ENCODE data around the gene SERPINB7. TPM values are rescaled to one million over a fixed set of nuclear protein-coding genes. Genes with fewer than 3 reads are reported as not detected.
"Not testable (repeated sequence)": the region's sequence is repeated elsewhere in the genome, so short reads cannot be mapped to it uniquely, and the experiment has no call there.

Gene SERPINB7
- not detected in 2 replicates for total RNA-seq

DNA sequence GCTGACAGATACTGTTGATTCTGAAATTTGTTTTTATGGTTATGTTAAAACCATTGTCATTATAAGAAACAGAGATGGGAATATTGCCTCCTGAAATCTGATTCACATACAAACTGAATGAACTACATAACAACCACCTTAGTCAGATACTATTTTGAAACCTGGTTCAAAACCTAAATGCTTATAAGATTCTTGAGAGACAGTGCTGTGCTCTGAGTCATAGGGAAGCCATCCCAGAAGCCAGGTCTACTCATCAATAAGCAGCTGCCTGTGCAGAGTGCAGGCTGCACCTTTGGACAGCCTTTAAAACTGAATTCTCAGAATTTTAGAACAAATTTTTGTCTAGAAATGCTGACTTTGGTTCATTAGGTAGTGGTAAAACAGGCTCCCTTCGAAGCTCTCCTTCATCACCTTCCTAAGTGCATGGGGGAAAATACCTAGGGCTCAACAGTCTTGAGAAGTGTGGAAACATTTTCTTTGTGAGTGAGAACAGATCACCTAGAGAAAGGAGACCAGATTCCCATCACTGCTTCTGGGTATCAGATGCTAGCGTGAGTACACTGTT, at the start of gene SERPINB7:
TSS of gene SERPINB7 (plus strand) at position 253 of the 565 bp plus-strand sequence. CDS start 6,955 bp downstream, outside the sequence.
- H3K27me3 Mint-ChIP-seq (ENCODE audit: insufficient read depth): peaks cover under 1% of the 10 kb centered on the region
- intact Hi-C loops (cut with micrococcal nuclease): no loop called here
- no peak for DNase-seq (ENCODE audit: low spot score)
- no peaks in the 10 kb centered on the region for H3K36me3 Mint-ChIP-seq (ENCODE audit: low read depth)
- H3K9me3 Mint-ChIP-seq: no peaks in the 10 kb centered on the region
- H3K27ac Mint-ChIP-seq: no peak within 1 kb of the TSS
- no peak within 1 kb of the TSS for H3K4me3 Mint-ChIP-seq
- no peaks in the 10 kb centered on the region for H3K4me1 Mint-ChIP-seq (ENCODE audit: low read depth)

DNA sequence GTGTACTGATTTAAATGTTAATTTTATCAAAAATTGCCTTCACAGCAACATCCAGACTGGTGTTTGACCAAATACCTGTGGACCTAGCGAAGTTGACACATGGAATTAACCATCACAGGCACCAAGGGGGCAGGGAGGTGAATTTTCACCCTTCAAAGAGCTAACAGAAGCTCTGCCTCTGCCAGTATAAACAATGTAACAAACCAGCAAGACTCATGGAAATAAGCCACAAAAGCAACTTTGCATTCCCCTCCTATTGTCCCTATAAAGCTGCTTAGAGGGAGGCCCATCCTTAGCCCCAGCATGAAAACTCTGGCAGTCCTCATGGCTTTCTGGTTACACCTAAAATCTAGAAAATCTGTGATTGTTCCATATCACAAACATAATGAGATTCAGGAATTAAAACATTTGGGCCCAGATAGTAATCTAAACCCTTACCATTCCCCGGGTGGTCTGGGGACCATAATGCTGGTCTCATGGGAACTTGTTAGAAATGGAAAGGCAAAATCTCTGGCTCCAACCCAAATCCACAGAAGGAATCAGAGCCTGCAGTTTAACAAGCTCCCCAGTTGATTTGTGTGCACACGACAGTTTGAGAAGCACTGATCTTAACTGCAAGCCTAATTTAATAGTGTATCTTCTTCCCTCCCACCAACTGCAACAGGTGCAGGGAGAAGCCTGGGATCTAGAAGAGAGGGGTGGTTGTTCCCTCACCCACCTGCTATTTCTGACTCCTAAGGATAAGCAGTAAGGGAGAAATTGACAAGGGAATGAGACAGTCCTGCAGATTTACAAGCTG, 49.3 kb upstream of the SERPINB7 start:
- Mint-ChIP-seq H3K27ac (no peak overlapping the region), H3K4me1 (ENCODE audit: low read depth) (no peaks in the 10 kb centered on the region), H3K4me3 (no peak overlapping the region), H3K27me3 (ENCODE audit: insufficient read depth) (no peaks in the 10 kb centered on the region), H3K36me3 (ENCODE audit: low read depth) (no peaks in the 10 kb centered on the region), H3K9me3 (no peaks in the 10 kb centered on the region)
- DNase-seq (ENCODE audit: low spot score): no peak
- intact Hi-C loops (cut with micrococcal nuclease): no loop called here

DNA sequence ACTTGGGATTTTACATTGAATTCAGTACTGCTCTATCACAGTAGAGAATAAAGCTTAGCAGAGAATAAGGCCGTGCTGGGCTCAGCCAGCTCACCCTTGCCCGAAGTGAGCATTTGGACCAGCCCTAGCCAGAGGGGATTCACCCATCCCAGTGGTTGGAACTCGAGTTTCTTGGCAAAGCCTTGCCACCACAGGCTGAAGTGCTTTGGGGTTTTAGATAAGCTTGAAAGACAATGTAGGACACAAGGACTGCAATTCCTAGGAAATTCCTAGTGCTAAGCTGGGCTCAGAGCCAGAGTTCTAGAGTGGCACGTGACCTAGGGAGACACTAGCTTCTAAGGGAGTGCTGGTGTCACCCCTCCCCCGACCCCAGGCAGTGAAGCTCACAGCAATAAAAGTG, 44.4 kb upstream of the SERPINB7 start:
- Mint-ChIP-seq H3K4me1 (ENCODE audit: low read depth) (no peaks in the 10 kb centered on the region), H3K4me3 (no peak overlapping the region), H3K27ac (no peak overlapping the region), H3K27me3 (ENCODE audit: insufficient read depth) (no peaks in the 10 kb centered on the region), H3K9me3 (no peaks in the 10 kb centered on the region), H3K36me3 (ENCODE audit: low read depth) (no peaks in the 10 kb centered on the region)
- intact Hi-C loops (cut with micrococcal nuclease): no loop called here
- no peak for DNase-seq (ENCODE audit: low spot score)

DNA sequence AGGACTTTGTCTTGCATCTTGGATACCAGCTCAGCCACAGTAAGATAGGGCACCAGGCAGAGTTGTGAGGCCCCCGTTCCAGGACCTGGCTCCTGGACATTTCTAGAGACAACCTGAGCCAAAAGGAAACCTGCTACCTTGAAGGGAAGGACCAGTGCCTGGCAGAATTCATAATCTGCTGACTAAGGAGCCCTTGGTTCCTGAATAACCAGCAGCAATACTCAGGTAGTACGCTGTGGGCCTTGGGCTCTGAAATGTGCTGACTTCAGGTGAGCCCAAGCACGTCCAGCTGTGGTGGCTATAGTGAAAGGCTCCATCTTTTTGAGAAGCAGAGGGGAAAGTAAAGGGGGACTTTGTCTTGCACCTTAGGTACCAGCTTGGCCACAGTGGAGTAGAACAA, 44.0 kb upstream of the SERPINB7 start:
- Mint-ChIP-seq H3K9me3 (no peaks in the 10 kb centered on the region), H3K36me3 (ENCODE audit: low read depth) (no peaks in the 10 kb centered on the region), H3K4me1 (ENCODE audit: low read depth) (no peaks in the 10 kb centered on the region), H3K27me3 (ENCODE audit: insufficient read depth) (no peaks in the 10 kb centered on the region), H3K4me3 (no peak overlapping the region), H3K27ac (no peak overlapping the region)
- intact Hi-C loops (cut with micrococcal nuclease): no loop called here
- no peak for DNase-seq (ENCODE audit: low spot score)

DNA sequence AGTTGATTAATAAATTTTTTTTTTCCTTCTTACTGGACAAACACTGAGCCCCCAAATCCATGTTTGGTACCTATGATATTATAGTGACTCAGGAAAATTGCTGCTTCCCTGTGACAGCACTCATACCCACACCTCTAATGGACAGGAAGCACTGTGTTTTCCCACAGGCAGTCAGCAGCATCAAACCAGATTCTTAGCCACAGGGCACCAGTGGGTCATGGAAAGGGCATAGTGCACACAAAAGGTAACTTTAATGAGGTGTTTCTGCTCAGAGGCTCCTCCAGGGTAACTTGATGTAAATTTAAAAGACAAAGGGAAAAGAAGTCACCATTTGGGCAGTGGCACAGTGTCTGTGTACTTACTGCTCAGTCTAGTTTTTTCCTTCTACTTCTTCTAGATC, 38.3 kb upstream of the SERPINB7 start:
- H3K4me1 Mint-ChIP-seq (ENCODE audit: low read depth): no peaks in the 10 kb centered on the region

GRCh38 chr18:63741769-63742168, 33.4 kb upstream of the SERPINB7 start:
- DNase-seq (ENCODE audit: low spot score): no peak
- H3K27ac Mint-ChIP-seq: no peak overlapping the region
- intact Hi-C loops (cut with micrococcal nuclease): no loop called here
- H3K36me3 Mint-ChIP-seq (ENCODE audit: low read depth): no peaks in the 10 kb centered on the region
- no peaks in the 10 kb centered on the region for H3K4me1 Mint-ChIP-seq (ENCODE audit: low read depth)
- H3K9me3 Mint-ChIP-seq: no peaks in the 10 kb centered on the region
- H3K4me3 Mint-ChIP-seq: no peak overlapping the region
- no peaks in the 10 kb centered on the region for H3K27me3 Mint-ChIP-seq (ENCODE audit: insufficient read depth)

More for the DNA sequence above, 38.3 kb upstream of the SERPINB7 start:
- intact Hi-C loops (cut with micrococcal nuclease): no loop called here
- H3K27me3 Mint-ChIP-seq (ENCODE audit: insufficient read depth): no peaks in the 10 kb centered on the region
- no peak overlapping the region for H3K27ac Mint-ChIP-seq
- no peaks in the 10 kb centered on the region for H3K36me3 Mint-ChIP-seq (ENCODE audit: low read depth)
- H3K9me3 Mint-ChIP-seq: no peaks in the 10 kb centered on the region
- H3K4me3 Mint-ChIP-seq: no peak overlapping the region
- DNase-seq (ENCODE audit: low spot score): no peak

GRCh38 chr18:63747006-63747405, 28.2 kb upstream of the SERPINB7 start:
- Mint-ChIP-seq H3K4me3 (no peak overlapping the region), H3K27ac (no peak overlapping the region), H3K4me1 (ENCODE audit: low read depth) (no peaks in the 10 kb centered on the region), H3K36me3 (ENCODE audit: low read depth) (no peaks in the 10 kb centered on the region), H3K9me3 (no peaks in the 10 kb centered on the region), H3K27me3 (ENCODE audit: insufficient read depth) (no peaks in the 10 kb centered on the region)
- DNase-seq (ENCODE audit: low spot score): no peak
- intact Hi-C loops (cut with micrococcal nuclease): no loop called here

- Mint-ChIP-seq H3K27me3 (ENCODE audit: insufficient read depth) (no peaks in the 10 kb centered on the region), H3K9me3 (no peaks in the 10 kb centered on the region), H3K36me3 (ENCODE audit: low read depth) (no peaks in the 10 kb centered on the region), H3K27ac (no peak overlapping the region), H3K4me3 (no peak overlapping the region), H3K4me1 (ENCODE audit: low read depth) (no peaks in the 10 kb centered on the region)
- intact Hi-C loops (cut with micrococcal nuclease): no loop called here
- DNase-seq (ENCODE audit: low spot score): no peak
Measured at GRCh38 chr18:63749489-63749888, 25.7 kb upstream of the SERPINB7 start.

DNA sequence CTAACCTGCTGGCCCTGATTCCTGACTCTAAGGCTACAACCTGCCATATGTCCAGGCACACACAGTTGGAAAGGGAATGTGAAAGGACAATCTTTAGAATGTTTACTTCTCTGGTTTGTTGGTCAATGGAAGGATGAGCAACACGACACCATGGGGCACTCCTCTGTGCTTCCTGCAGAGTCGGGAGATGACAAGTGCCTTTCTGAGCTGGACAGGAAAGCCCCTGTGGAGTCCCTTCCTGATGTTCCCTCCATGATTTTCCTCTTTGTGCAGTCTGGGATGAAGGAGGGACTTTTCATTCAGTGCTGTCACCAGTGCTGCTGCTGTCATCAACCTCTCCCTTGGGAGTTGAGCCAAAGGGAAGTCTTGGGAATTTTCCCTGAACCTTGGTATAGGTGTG, 22.6 kb upstream of the SERPINB7 start:
- Mint-ChIP-seq H3K27ac (no peak overlapping the region), H3K27me3 (ENCODE audit: insufficient read depth) (no peaks in the 10 kb centered on the region), H3K9me3 (no peaks in the 10 kb centered on the region), H3K36me3 (ENCODE audit: low read depth) (no peaks in the 10 kb centered on the region), H3K4me1 (ENCODE audit: low read depth) (no peaks in the 10 kb centered on the region), H3K4me3 (no peak overlapping the region)
- intact Hi-C loops (cut with micrococcal nuclease): no loop called here
- no peak for DNase-seq (ENCODE audit: low spot score)

DNA sequence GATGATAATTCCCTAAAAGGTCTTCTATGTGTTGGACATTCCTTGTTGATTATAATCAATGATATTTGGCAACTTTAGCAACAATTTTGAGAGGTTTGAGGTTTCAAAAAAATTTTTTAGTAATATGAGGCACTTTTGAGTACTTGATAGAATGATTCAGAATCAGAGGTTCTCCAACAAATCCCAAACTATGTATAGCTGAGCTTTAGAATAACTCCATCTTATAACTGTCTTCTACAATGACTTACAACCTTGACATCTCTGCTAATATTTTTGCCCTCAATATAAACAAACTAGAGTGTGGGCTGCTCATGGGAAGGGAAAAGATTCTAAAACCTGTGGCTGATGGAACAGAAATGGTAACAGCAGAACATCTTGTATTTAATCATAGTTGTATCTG, 21.5 kb upstream of the SERPINB7 start:
- intact Hi-C loops (cut with micrococcal nuclease): no loop called here
- Mint-ChIP-seq H3K4me1 (ENCODE audit: low read depth) (no peaks in the 10 kb centered on the region), H3K27ac (no peak overlapping the region), H3K27me3 (ENCODE audit: insufficient read depth) (no peaks in the 10 kb centered on the region), H3K36me3 (ENCODE audit: low read depth) (no peaks in the 10 kb centered on the region), H3K9me3 (no peaks in the 10 kb centered on the region), H3K4me3 (no peak overlapping the region)
- DNase-seq (ENCODE audit: low spot score): no peak

DNA sequence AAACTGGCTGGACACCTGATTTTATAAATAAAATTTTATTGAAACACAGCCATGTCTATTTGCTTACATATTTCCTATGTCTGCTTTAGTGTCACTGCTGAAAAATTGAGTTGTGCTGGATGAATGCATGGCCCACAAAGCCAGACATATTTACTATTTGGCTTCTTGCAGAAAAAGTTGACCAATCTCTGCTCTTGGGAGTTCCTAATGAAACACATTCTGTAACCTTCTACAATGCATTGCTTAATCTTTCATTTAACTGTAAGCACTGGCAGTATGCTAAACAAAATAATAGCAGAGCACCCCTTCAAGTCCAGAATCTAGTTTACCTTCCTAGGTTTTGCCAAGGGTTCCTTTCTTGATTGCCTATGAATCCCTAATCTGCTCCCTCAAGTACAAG, 17.7 kb upstream of the SERPINB7 start:
- no peak for DNase-seq (ENCODE audit: low spot score)
- H3K4me1 Mint-ChIP-seq (ENCODE audit: low read depth): no peaks in the 10 kb centered on the region

GRCh38 chr18:63758615-63759240, 16.5 kb upstream of the SERPINB7 start:
- Mint-ChIP-seq H3K27me3 (ENCODE audit: insufficient read depth) (no peaks in the 10 kb centered on the region), H3K4me1 (ENCODE audit: low read depth) (no peaks in the 10 kb centered on the region), H3K4me3 (no peak overlapping the region), H3K27ac (no peak overlapping the region), H3K9me3 (peaks cover 13% of the 10 kb centered on the region), H3K36me3 (ENCODE audit: low read depth) (peaks cover 3% of the 10 kb centered on the region)
- intact Hi-C loops (cut with micrococcal nuclease): no loop called here
- no peak for DNase-seq (ENCODE audit: low spot score)

More for the DNA sequence above, 17.7 kb upstream of the SERPINB7 start:
- Mint-ChIP-seq H3K36me3 (ENCODE audit: low read depth) (peaks cover 3% of the 10 kb centered on the region), H3K9me3 (peaks cover 13% of the 10 kb centered on the region), H3K27ac (no peak overlapping the region), H3K4me3 (no peak overlapping the region), H3K27me3 (ENCODE audit: insufficient read depth) (no peaks in the 10 kb centered on the region)
- intact Hi-C loops (cut with micrococcal nuclease): no loop called here

GRCh38 chr18:63759786-63760185, 15.4 kb upstream of the SERPINB7 start:
- H3K4me3 Mint-ChIP-seq; intact Hi-C loops (cut with micrococcal nuclease); H3K27me3 Mint-ChIP-seq (ENCODE audit: insufficient read depth); DNase-seq (ENCODE audit: low spot score); H3K4me1 Mint-ChIP-seq (ENCODE audit: low read depth); H3K27ac Mint-ChIP-seq; H3K36me3 Mint-ChIP-seq (ENCODE audit: low read depth): not testable (repeated sequence)
- peaks cover 13% of the 10 kb centered on the region for H3K9me3 Mint-ChIP-seq

Measured in activated T-helper 1 cell treated with anti-CD3 and anti-CD28 coated beads, Interleukin-12 subunit alpha, Interleukin-12 subunit beta, Interleukin-2, Interleukin-4 antibody, amounts not matched to agents 30 ng/mL and 10 ng/mL and 1 ng/mL, durations not matched to agents 14 hours and 24 hours and 36 hours (primary cell).